Testis (tissue), 3 donors: ENCODE measurements around the gene MPPE1. TPM values are rescaled to one million over a fixed set of nuclear protein-coding genes. Genes with fewer than 3 reads are reported as not detected.

Source experiments
- DNase-seq: peaks from one replicate; pipeline ENCODE4 v3.0.0-alpha.2; 2019
- H3K27ac ChIP-seq, 2 donors: fragments of 200-600 bp; sonication (generic); one replicate each; pipeline ENCODE4 v1.5.1; 2019
- H3K27me3 ChIP-seq: fragments of 200-600 bp; sonication (generic); one replicate; pipeline ENCODE4 v1.5.1; 2019
- H3K36me3 ChIP-seq: fragments of 200-600 bp; sonication (generic); one replicate; pipeline ENCODE4 v1.5.1; 2017; ENCODE audit warnings: low read depth; ENCODE audit errors: missing control alignments
- H3K4me1 ChIP-seq: fragments of 200-600 bp; sonication (generic); one replicate; pipeline ENCODE4 v1.5.1; 2019
- H3K4me3 ChIP-seq, 2 donors: fragments of 200-600 bp; sonication (generic); one replicate each; pipeline ENCODE4 v1.5.1; 2017 to 2019
- H3K9me3 ChIP-seq: fragments of 200-600 bp; sonication (generic); one replicate; pipeline ENCODE4 v1.5.1; 2017
- CTCF ChIP-seq, 3 experiments: fragments of 450-650 bp in 2 of 3; fragments of 200-600 bp in 1 of 3; sonication (generic) in 1 of 3; IDR thresholded peaks; one replicate each; pipeline ENCODE4 v1.5.1; 2016 to 2019; ENCODE audit warnings: antibody characterized with exemption in 3 of 3, mild to moderate bottlenecking in 2 of 3, moderate library complexity in 1 of 3
- POLR2A ChIP-seq: fragments of 450-650 bp; IDR thresholded peaks from one replicate; pipeline ENCODE4 v1.6.1; 2017; ENCODE audit warnings: antibody characterized with exemption, mild to moderate bottlenecking, moderate library complexity
- WGBS, 2 donors: methylation state at CpG; one replicate each; pipeline ENCODE4 v1.1.5; 2018; 5-methylcytosine and 5-hydroxymethylcytosine counted together
- intact Hi-C: fragments of 100-400 bp; cut with DNase I; formaldehyde crosslinking; loops from one replicate; pipeline ENCODE4 v1.15.1; 2023; ENCODE audit warnings: low total_unique reads
- polyA plus RNA-seq: library from polyadenylated mRNA; stranded (reverse); fragments of 350-450 nt; fragmentation: Illumina TruSeq; extraction: RNeasy Lipid Tissue Mini Kit (QIAGEN cat#74804); gene quantifications from one replicate; pipeline ENCODE4 v1.2.3, GENCODE V29; 2014; ENCODE audit warnings: low read depth, low replicate concordance; ENCODE audit not compliant: insufficient read depth
- total RNA-seq, 2 donors: library from RNA; depleted of rRNA; stranded (reverse); fragments of >200 nt; gene quantifications; one replicate each; pipeline ENCODE4 v1.2.3, GENCODE V29; 2016

MPPE1 gene
- total and polyA plus RNA-seq, 3 donors from 2014 or later = 28.3 to 37.5 (median 32.8) TPM

GRCh38 chr18:11891737-11892136, 16.4 kb downstream of the MPPE1 start:
- H3K4me1 ChIP-seq = no peaks in the 10 kb centered on the region
- no peaks in the 10 kb centered on the region for H3K36me3 ChIP-seq
- H3K9me3 ChIP-seq = no peaks in the 10 kb centered on the region
- H3K27ac ChIP-seq = peak overlapping the region; percentile 35 to 36
- no peaks in the 10 kb centered on the region for H3K27me3 ChIP-seq
- peak; percentile 50 for DNase-seq
- intact Hi-C loops = no loop called here
- no peak for TF ChIP-seq CTCF (IDR thresholded peaks at IDR 0.05)
- WGBS, 2 donors = 71 to 75% methylated on average over 8 to 9 of the region's 9 CpGs
- H3K4me3 ChIP-seq = no peak overlapping the region

- 94 to 97% methylated on average over 5 of the region's 5 CpGs for WGBS, 2 donors
- no peaks in the 10 kb centered on the region for H3K27me3 ChIP-seq
- no peak for DNase-seq
- no peaks in the 10 kb centered on the region for H3K4me1 ChIP-seq
- H3K4me3 ChIP-seq = no peak overlapping the region
- no peaks in the 10 kb centered on the region for H3K9me3 ChIP-seq
- no peak overlapping the region for H3K27ac ChIP-seq
- H3K36me3 ChIP-seq = no peaks in the 10 kb centered on the region
- no peak for TF ChIP-seq POLR2A
- no peak for TF ChIP-seq CTCF (IDR thresholded peaks at IDR 0.05)
- intact Hi-C loops = no loop called here
Observed at GRCh38 chr18:11889284-11889683, 18.8 kb downstream of the MPPE1 start.

- WGBS, 2 donors = 93 to 98% methylated on average over 2 of the region's 2 CpGs
- intact Hi-C loops = no loop called here
- no peaks in the 10 kb centered on the region for H3K9me3 ChIP-seq
- TF ChIP-seq POLR2A (no peak), CTCF (IDR thresholded peaks at IDR 0.05) (no peak)
- no peaks in the 10 kb centered on the region for H3K27me3 ChIP-seq
- no peaks in the 10 kb centered on the region for H3K4me1 ChIP-seq
- no peak overlapping the region for H3K4me3 ChIP-seq
- no peaks in the 10 kb centered on the region for H3K36me3 ChIP-seq
- H3K27ac ChIP-seq = no peak overlapping the region
- DNase-seq = no peak
Observed at GRCh38 chr18:11888726-11889125, 19.4 kb downstream of the MPPE1 start.

GRCh38 chr18:11887328-11888128, 20.6 kb downstream of the MPPE1 start:
- TF ChIP-seq POLR2A = no peak
- Histone ChIP-seq H3K27me3 (no peaks in the 10 kb centered on the region), H3K4me3 (no peak overlapping the region), H3K27ac (no peak overlapping the region), H3K9me3 (no peaks in the 10 kb centered on the region), H3K36me3 (no peaks in the 10 kb centered on the region), H3K4me1 (no peaks in the 10 kb centered on the region)
- no peak for DNase-seq
- 80 to 83% methylated on average over 8 of the region's 8 CpGs for WGBS, 2 donors
- intact Hi-C loops = no loop called here

- Histone ChIP-seq H3K27me3 (no peaks in the 10 kb centered on the region), H3K4me1 (no peaks in the 10 kb centered on the region), H3K27ac (no peak overlapping the region), H3K4me3 (no peak overlapping the region), H3K36me3 (no peaks in the 10 kb centered on the region), H3K9me3 (no peaks in the 10 kb centered on the region)
- intact Hi-C loops = no loop called here
- 84 to 86% methylated on average over 14 to 19 of the region's 19 CpGs for WGBS, 2 donors
- TF ChIP-seq CTCF (IDR thresholded peaks at IDR 0.05) (no peak), POLR2A (no peak)
- no peak for DNase-seq
Observed at GRCh38 chr18:11886577-11887110, 21.5 kb downstream of the MPPE1 start.
